Measurements from ENCODE around the gene ETV7. TPM values are rescaled to one million over a fixed set of nuclear protein-coding genes. Genes with fewer than 3 reads are reported as not detected.
A peak's percentile ranks its signal among the peaks of the same experiment; 100 is the strongest.

The ETV7 gene
- polyA plus RNA-seq, 1 of the 3 experiments (the other 2 are of a cell fraction): 0.39 TPM

GRCh38 chr6:36352477-36353157 lies 34.9 kb downstream of the ETV7 start:
- WGBS (ENCODE audit: low lambda C conversion rate): 64% methylated on average over 8 of the region's 8 CpGs
- ChIA-PET POLR2A (no interaction called here), CTCF (interaction anchor here (0.6 to 6.0 kb wide), 3 partner anchors 12 to 51 kb away, joined by 3 to 42 read pairs (median 8); no protein-coding TSS in a partner anchor)
- Histone ChIP-seq H2AFZ (ENCODE audit: low read depth) (no peak overlapping the region), H3K4me2 (no peak overlapping the region), H3K9ac (no peak overlapping the region), H3K4me1 (ENCODE audit: control insufficient read depth in 1 of 2, insufficient read depth in 2 of 2, low read depth in 1 of 2, low read length in 1 of 2) (peaks cover under 1 to 9% of the 10 kb centered on the region in 2 experiments; a peak in 2 of 4 replicates), H3K36me3 (replicated peaks in 1 of 2; ENCODE audit: control insufficient read depth in 1 of 2, insufficient read depth in 2 of 2, low read length in 1 of 2) (no peaks in the 10 kb centered on the region), H3K27me3 (ENCODE audit: insufficient read depth) (no peaks in the 10 kb centered on the region), H3K79me2 (ENCODE audit: insufficient read depth) (no peaks in the 10 kb centered on the region), H3K9me3 (no peaks in the 10 kb centered on the region), H3F3A (replicated peaks; ENCODE audit: insufficient read depth) (no peaks in the 10 kb centered on the region), H4K20me1 (ENCODE audit: insufficient read depth) (no peaks in the 10 kb centered on the region), H3K4me3 (ENCODE audit: low read depth in 2 of 2, low read length in 1 of 2) (no peak overlapping the region), H3K27ac (ENCODE audit: low read depth in 2 of 2, low read length in 1 of 2) (no peak overlapping the region), H3K9me2 (no peaks in the 10 kb centered on the region)
- no peak for DNase-seq
- TF ChIP-seq ELF1 (IDR thresholded peaks at IDR 0.05): no peak
- TF ChIP-seq NFIC (IDR thresholded peaks at IDR 0.05; ENCODE audit: borderline replicate concordance): no peak
- no peak for TF ChIP-seq IRF3 (IDR thresholded peaks at IDR 0.05; ENCODE audit: low read depth, low read length)

GRCh38 chr6:36350681-36351571 lies 36.5 kb downstream of the ETV7 start:
- Histone ChIP-seq H3K9me3 (no peaks in the 10 kb centered on the region), H3K4me2 (peak overlapping the region; percentile 8; the same call in 1 of the 2 replicates), H3K27ac (ENCODE audit: low read depth in 2 of 2, low read length in 1 of 2) (peak overlapping the region in 1 of 2 experiments; percentile 50; a peak in 2 of 4 replicates), H3K9ac (peak overlapping the region; percentile 36; the same call in 1 of the 2 replicates), H3F3A (replicated peaks; ENCODE audit: insufficient read depth) (no peaks in the 10 kb centered on the region), H3K4me1 (ENCODE audit: control insufficient read depth in 1 of 2, insufficient read depth in 2 of 2, low read depth in 1 of 2, low read length in 1 of 2) (peaks cover 6 to 9% of the 10 kb centered on the region in 2 experiments; a peak in 2 of 4 replicates), H2AFZ (ENCODE audit: low read depth) (peak overlapping the region; percentile 44; the same call in 1 of the 2 replicates), H3K9me2 (no peaks in the 10 kb centered on the region), H3K4me3 (ENCODE audit: low read depth in 2 of 2, low read length in 1 of 2) (no peak overlapping the region), H3K79me2 (ENCODE audit: insufficient read depth) (no peaks in the 10 kb centered on the region), H4K20me1 (ENCODE audit: insufficient read depth) (no peaks in the 10 kb centered on the region), H3K36me3 (replicated peaks in 1 of 2; ENCODE audit: control insufficient read depth in 1 of 2, insufficient read depth in 2 of 2, low read length in 1 of 2) (no peaks in the 10 kb centered on the region), H3K27me3 (ENCODE audit: insufficient read depth) (no peaks in the 10 kb centered on the region)
- no peak for DNase-seq
- ChIA-PET POLR2A (no interaction called here), CTCF (interaction anchor here (1.0 to 9.3 kb wide), 4 partner anchors 8 to 48 kb away, joined by 3 to 69 read pairs (median 23); no protein-coding TSS in a partner anchor)
- 76% methylated on average over 15 of the region's 15 CpGs for WGBS (ENCODE audit: low lambda C conversion rate)
- TF ChIP-seq RFX5 (IDR thresholded peaks at IDR 0.05; ENCODE audit: low read length): no peak
- TF ChIP-seq RXRA (IDR thresholded peaks at IDR 0.05; ENCODE audit: borderline replicate concordance, low read depth): 0 out of 2 replicates have a peak, but pooled peaks have one; percentile 14
- TF ChIP-seq SMC3 (IDR thresholded peaks at IDR 0.05; ENCODE audit: low read depth, low read length): no peak
- TF ChIP-seq PBX3 (IDR thresholded peaks at IDR 0.05): peak; percentile 27; the same call in 1 of the 2 replicates
- TF ChIP-seq TCF12 (IDR thresholded peaks at IDR 0.05): peak; percentile 56; the same call in 1 of the 2 replicates
- TF ChIP-seq RCOR1 (IDR thresholded peaks at IDR 0.05; ENCODE audit: low read length): no peak
- no peak for TF ChIP-seq SIN3A (IDR thresholded peaks at IDR 0.05; ENCODE audit: borderline replicate concordance, low read depth, low read length)
- no peak for TF ChIP-seq GABPA (IDR thresholded peaks at IDR 0.05; ENCODE audit: low read depth)
- no peak for TF ChIP-seq USF1 (IDR thresholded peaks at IDR 0.05; ENCODE audit: borderline replicate concordance, low read depth)
- no peak for TF ChIP-seq YY1 (IDR thresholded peaks at IDR 0.05; ENCODE audit: low read depth)
- TF ChIP-seq NRF1 (IDR thresholded peaks at IDR 0.05; ENCODE audit: low read depth, low read length): no peak
- no peak for TF ChIP-seq GATA2 (CRISPR knock-in tag; IDR thresholded peaks at IDR 0.05)
- TF ChIP-seq NFIC (IDR thresholded peaks at IDR 0.05; ENCODE audit: borderline replicate concordance): no peak
- TF ChIP-seq ELF1 (IDR thresholded peaks at IDR 0.05): no peak
- TF ChIP-seq EZH2phosphoT487 (IDR thresholded peaks at IDR 0.05; ENCODE audit: borderline replicate concordance, low read depth): no peak
- no peak for TF ChIP-seq MXI1 (IDR thresholded peaks at IDR 0.05; ENCODE audit: low read depth, low read length)
- no peak for TF ChIP-seq FOXJ3 (CRISPR knock-in tag; IDR thresholded peaks at IDR 0.05)
- TF ChIP-seq RAD21 (IDR thresholded peaks at IDR 0.05; ENCODE audit: low read length): no peak
- no peak for TF ChIP-seq IRF3 (IDR thresholded peaks at IDR 0.05; ENCODE audit: low read depth, low read length)
- peak; percentile 20; the same call in 1 of the 2 replicates for TF ChIP-seq MAX (IDR thresholded peaks at IDR 0.05; ENCODE audit: low read depth)
- TF ChIP-seq JUND (IDR thresholded peaks at IDR 0.05): peak; percentile 51
